ENCODE data around the gene MSL1. TPM values are rescaled to one million over a fixed set of nuclear protein-coding genes. Genes with fewer than 3 reads are reported as not detected.

MSL1 gene
- total RNA-seq, 5 donors from 2014 or later (not counting 1 experiment from before 2014, with no cell fraction given), result 106 to 136 (median 115) TPM

- peak; percentile 77 to 86 (median 79) for ATAC-seq (replicated peaks in 1 of 4)
- WGBS (ENCODE audit: insufficient coverage), result 2% methylated on average over 14 of the region's 17 CpGs
- H3K4me3 ChIP-seq (ENCODE audit: control insufficient read depth in 1 of 2, extremely low read depth in 1 of 2, low read length in 1 of 2), result peak overlapping the region; percentile 41 to 43
- H3K4me3 Mint-ChIP-seq, result peak overlapping the region; percentile 66 to 82 (median 82)
- H3K9me3 Mint-ChIP-seq, result no peaks in the 10 kb centered on the region
- peaks cover 46 to 57% of the 10 kb centered on the region in 2 experiments for H3K4me1 ChIP-seq (ENCODE audit: control insufficient read depth in 1 of 2, extremely low read depth in 1 of 2, insufficient read depth in 2 of 2, low read length in 2 of 2)
- H3K36me3 ChIP-seq (ENCODE audit: control insufficient read depth in 2 of 2, extremely low read depth in 1 of 2, insufficient read depth in 1 of 2, low read length in 1 of 2), result no peaks in the 10 kb centered on the region
- H3K27me3 ChIP-seq (replicated peaks in 1 of 2; ENCODE audit: control insufficient read depth in 2 of 2, extremely low read depth in 1 of 2, insufficient read depth in 2 of 2, low read length in 1 of 2), result no peaks in the 10 kb centered on the region
- peaks cover 55 to 57% (median 57%) of the 10 kb centered on the region in 3 donors for H3K4me1 Mint-ChIP-seq
- H3K27ac Mint-ChIP-seq, result peak overlapping the region; percentile 93 to 94
- POLR2A ChIA-PET, result interaction anchor here (0.5 to 1.8 kb wide), 17 partner anchors 11 to 176 kb away, joined by 3 to 15 read pairs (median 3); partner anchors contain the start of genes NR1D1 (in 2 of the 2) and CASC3 (in 1 of the 2)
- no peaks in the 10 kb centered on the region for H3K9me3 ChIP-seq
- CTCF ChIA-PET, result interaction anchor here (0.6 to 5.0 kb wide), 38 partner anchors 7 to 492 kb away, joined by 3 to 75 read pairs (median 4); partner anchors contain the start of genes CASC3 (in 1 of the 2), MED24 (in 1 of the 2), MSL1 (in 1 of the 2) and NR1D1 (in 1 of the 2)
- H3K27me3 Mint-ChIP-seq, result no peaks in the 10 kb centered on the region
- peak overlapping the region; percentile 66 for H3K27ac ChIP-seq (ENCODE audit: low read length)
- DNase-seq, result peak; percentile 81 to 96 (median 91)
- H3K36me3 Mint-ChIP-seq, result no peaks in the 10 kb centered on the region
Observed at GRCh38 chr17:40113110-40113906, 8.5 kb upstream of the MSL1 start.

GRCh38 chr17:40113907-40114245 lies 7.9 kb upstream of the MSL1 start:
- H3K4me3 ChIP-seq (ENCODE audit: control insufficient read depth in 1 of 2, extremely low read depth in 1 of 2, low read length in 1 of 2), result peak overlapping the region in 1 of 2 donors; percentile 41
- H3K27me3 Mint-ChIP-seq, result no peaks in the 10 kb centered on the region
- CTCF ChIA-PET, result interaction anchor here (0.7 to 5.0 kb wide), 17 partner anchors 8 to 80 kb away, joined by 3 to 75 read pairs (median 11); partner anchors contain the start of genes CASC3 (in 1 of the 2), MED24 (in 1 of the 2), MSL1 (in 1 of the 2) and NR1D1 (in 1 of the 2)

GRCh38 chr17:40115101-40115436 lies 6.7 kb upstream of the MSL1 start:
- no peak overlapping the region for H3K27ac Mint-ChIP-seq
- H3K4me1 Mint-ChIP-seq, result peaks cover 39 to 47% (median 42%) of the 10 kb centered on the region in 3 donors
- peaks cover 32 to 39% of the 10 kb centered on the region in 2 experiments for H3K4me1 ChIP-seq (ENCODE audit: control insufficient read depth in 1 of 2, extremely low read depth in 1 of 2, insufficient read depth in 2 of 2, low read length in 2 of 2)
- no peak overlapping the region for H3K27ac ChIP-seq (ENCODE audit: low read length)
- H3K4me3 ChIP-seq (ENCODE audit: control insufficient read depth in 1 of 2, extremely low read depth in 1 of 2, low read length in 1 of 2), result no peak overlapping the region
- no peaks in the 10 kb centered on the region for H3K27me3 Mint-ChIP-seq
- ATAC-seq (replicated peaks in 1 of 4) (no peak), DNase-seq (no peak)
- WGBS (ENCODE audit: insufficient coverage), result 100% methylated on average over 1 of the region's 2 CpGs
- H3K9me3 ChIP-seq, result no peaks in the 10 kb centered on the region
- CTCF ChIA-PET, result interaction anchor here in 1 of 2 donors (0.6 to 3.4 kb wide), 3 partner anchors 24 to 76 kb away, joined by 3 to 36 read pairs (median 3); partner anchors contain the start of gene CASC3
- POLR2A ChIA-PET, result interaction anchor here in 1 of 2 donors (0.7 kb wide), 1 partner anchor 12 kb away, joined by 3 read pairs; no protein-coding TSS in a partner anchor
- no peaks in the 10 kb centered on the region for H3K27me3 ChIP-seq (replicated peaks in 1 of 2; ENCODE audit: control insufficient read depth in 2 of 2, extremely low read depth in 1 of 2, insufficient read depth in 2 of 2, low read length in 1 of 2)
- H3K4me3 Mint-ChIP-seq, result no peak overlapping the region
- H3K36me3 ChIP-seq (ENCODE audit: control insufficient read depth in 2 of 2, extremely low read depth in 1 of 2, insufficient read depth in 1 of 2, low read length in 1 of 2), result no peaks in the 10 kb centered on the region
- H3K36me3 Mint-ChIP-seq, result no peaks in the 10 kb centered on the region
- H3K9me3 Mint-ChIP-seq, result no peaks in the 10 kb centered on the region

More at GRCh38 chr17:40113907-40114245, 7.9 kb upstream of the MSL1 start:
- no peaks in the 10 kb centered on the region for H3K9me3 Mint-ChIP-seq
- Histone ChIP-seq H3K36me3 (ENCODE audit: control insufficient read depth in 2 of 2, extremely low read depth in 1 of 2, insufficient read depth in 1 of 2, low read length in 1 of 2) (no peaks in the 10 kb centered on the region), H3K9me3 (no peaks in the 10 kb centered on the region), H3K4me1 (ENCODE audit: control insufficient read depth in 1 of 2, extremely low read depth in 1 of 2, insufficient read depth in 2 of 2, low read length in 2 of 2) (peaks cover 43 to 51% of the 10 kb centered on the region in 2 experiments), H3K27ac (ENCODE audit: low read length) (peak overlapping the region; percentile 38), H3K27me3 (replicated peaks in 1 of 2; ENCODE audit: control insufficient read depth in 2 of 2, extremely low read depth in 1 of 2, insufficient read depth in 2 of 2, low read length in 1 of 2) (no peaks in the 10 kb centered on the region)
- POLR2A ChIA-PET, result interaction anchor here (0.7 to 1.8 kb wide), 6 partner anchors 10 to 57 kb away, joined by 3 to 15 read pairs (median 6); partner anchors contain the start of genes CASC3 (in 1 of the 2) and NR1D1 (in 1 of the 2)
- WGBS (ENCODE audit: insufficient coverage), result 100% methylated on average over 2 of the region's 5 CpGs
- peak overlapping the region; percentile 93 to 94 for H3K27ac Mint-ChIP-seq
- DNase-seq (no peak), ATAC-seq (replicated peaks in 1 of 4) (no peak)
- H3K4me3 Mint-ChIP-seq, result peak overlapping the region; percentile 66 to 82 (median 82)
- peaks cover 51 to 56% (median 54%) of the 10 kb centered on the region in 3 donors for H3K4me1 Mint-ChIP-seq
- no peaks in the 10 kb centered on the region for H3K36me3 Mint-ChIP-seq

GRCh38 chr17:40122136-40122998 lies 596 bp downstream of the MSL1 start:
- H3K27me3 Mint-ChIP-seq, result no peaks in the 10 kb centered on the region

GRCh38 chr17:40122999-40123810 lies 1.4 kb downstream of the MSL1 start:
- Histone ChIP-seq H3K27ac (ENCODE audit: low read length) (peak overlapping the region; percentile 64), H3K9me3 (no peaks in the 10 kb centered on the region), H3K4me3 (ENCODE audit: control insufficient read depth in 1 of 2, extremely low read depth in 1 of 2, low read length in 1 of 2) (peak overlapping the region; percentile 72 to 92), H3K4me1 (ENCODE audit: control insufficient read depth in 1 of 2, extremely low read depth in 1 of 2, insufficient read depth in 2 of 2, low read length in 2 of 2) (peaks cover 8 to 27% of the 10 kb centered on the region in 2 experiments), H3K27me3 (replicated peaks in 1 of 2; ENCODE audit: control insufficient read depth in 2 of 2, extremely low read depth in 1 of 2, insufficient read depth in 2 of 2, low read length in 1 of 2) (no peaks in the 10 kb centered on the region), H3K36me3 (ENCODE audit: control insufficient read depth in 2 of 2, extremely low read depth in 1 of 2, insufficient read depth in 1 of 2, low read length in 1 of 2) (peaks cover 0 to 16% of the 10 kb centered on the region in 2 donors)
- DNase-seq (peak in 21 of 35 experiments; percentile 17 to 63 (median 42)), ATAC-seq (replicated peaks in 1 of 4) (peak; percentile 9 to 45 (median 23))
- H3K27me3 Mint-ChIP-seq, result no peaks in the 10 kb centered on the region
- peak overlapping the region; percentile 86 to 92 (median 90) for H3K4me3 Mint-ChIP-seq
- ChIA-PET CTCF (interaction anchor here (0.8 to 3.1 kb wide), 13 partner anchors 10 to 68 kb away, joined by 3 to 48 read pairs (median 5); partner anchors contain the start of genes CASC3 (in 1 of the 2) and NR1D1 (in 1 of the 2)), POLR2A (interaction anchor here (0.6 to 2.1 kb wide), 12 partner anchors 9 to 217 kb away, joined by 3 to 15 read pairs (median 4); partner anchors contain the start of genes CASC3 (in 1 of the 2) and NR1D1 (in 1 of the 2))
- under 1% methylated on average over 27 of the region's 43 CpGs for WGBS (ENCODE audit: insufficient coverage)
- H3K27ac Mint-ChIP-seq, result peak overlapping the region; percentile 92 to 97
- no peaks in the 10 kb centered on the region for H3K9me3 Mint-ChIP-seq
- peaks cover 38 to 41% (median 38%) of the 10 kb centered on the region in 3 donors for H3K4me1 Mint-ChIP-seq
- peaks cover 12% of the 10 kb centered on the region for H3K36me3 Mint-ChIP-seq

More at GRCh38 chr17:40122136-40122998, 596 bp downstream of the MSL1 start:
- under 1% methylated on average over 67 of the region's 97 CpGs for WGBS (ENCODE audit: insufficient coverage)
- POLR2A ChIA-PET, result interaction anchor here (0.6 to 2.1 kb wide), 6 partner anchors 10 to 203 kb away, joined by 3 to 15 read pairs (median 4); no protein-coding TSS in a partner anchor
- no peaks in the 10 kb centered on the region for H3K27me3 ChIP-seq (replicated peaks in 1 of 2; ENCODE audit: control insufficient read depth in 2 of 2, extremely low read depth in 1 of 2, insufficient read depth in 2 of 2, low read length in 1 of 2)
- Mint-ChIP-seq H3K4me3 (peak overlapping the region; percentile 78 to 90 (median 86)), H3K4me1 (peaks cover 38 to 44% (median 38%) of the 10 kb centered on the region in 3 donors), H3K36me3 (peaks cover 8% of the 10 kb centered on the region), H3K9me3 (no peaks in the 10 kb centered on the region), H3K27ac (no peak overlapping the region)
- CTCF ChIA-PET, result interaction anchor here in 1 of 2 donors (0.6 to 1.6 kb wide), 4 partner anchors 10 to 105 kb away, joined by 3 to 17 read pairs (median 5); partner anchors contain the start of gene CASC3
- DNase-seq, result peak in 7 of 35 experiments; percentile 19 to 65 (median 38)
- peak overlapping the region; percentile 72 to 92 for H3K4me3 ChIP-seq (ENCODE audit: control insufficient read depth in 1 of 2, extremely low read depth in 1 of 2, low read length in 1 of 2)
- peaks cover 8 to 27% of the 10 kb centered on the region in 2 experiments for H3K4me1 ChIP-seq (ENCODE audit: control insufficient read depth in 1 of 2, extremely low read depth in 1 of 2, insufficient read depth in 2 of 2, low read length in 2 of 2)
- ATAC-seq (replicated peaks in 1 of 4), result peak; percentile 56 to 60 (median 57)
- peaks cover 0 to 12% of the 10 kb centered on the region in 2 donors for H3K36me3 ChIP-seq (ENCODE audit: control insufficient read depth in 2 of 2, extremely low read depth in 1 of 2, insufficient read depth in 1 of 2, low read length in 1 of 2)
- peak overlapping the region; percentile 68 for H3K27ac ChIP-seq (ENCODE audit: low read length)
- H3K9me3 ChIP-seq, result no peaks in the 10 kb centered on the region
